Ovary (tissue), 9 donors: Measurements from ENCODE around the gene SPHK1. TPM values are rescaled to one million over a fixed set of nuclear protein-coding genes. Genes with fewer than 3 reads are reported as not detected.

Experiments used
- DNase-seq, 5 donors: peaks; one replicate each; pipeline ENCODE4 v3.0.0-alpha.2; 2019 to 2020
- H3K27ac ChIP-seq, 2 donors: fragments of 200-600 bp; one replicate each; pipeline versions ENCODE4 v1.5.1 to v1.8.0; 2019 to 2022
- H3K27me3 ChIP-seq: fragments of 200-600 bp; one replicate; pipeline ENCODE4 v1.8.0; 2022
- H3K36me3 ChIP-seq: fragments of 200-600 bp; sonication (generic); one replicate; pipeline ENCODE4 v1.5.1; 2019
- H3K4me1 ChIP-seq: one replicate; pipeline ENCODE4 v1.8.1; 2013; ENCODE audit warnings: mild to moderate bottlenecking, moderate library complexity; ENCODE audit not compliant: insufficient read depth
- H3K4me3 ChIP-seq: fragments of 200-600 bp; sonication (generic); one replicate; pipeline ENCODE4 v1.5.1; 2017
- H3K9me3 ChIP-seq, 2 donors: fragments of 200-600 bp in 1 of 2; sonication (generic) in 1 of 2; one replicate each; pipeline versions ENCODE4 v1.5.1 to v1.8.1; 2013 to 2019; ENCODE audit warnings: mild to moderate bottlenecking in 1 of 2, moderate library complexity in 1 of 2
- CTCF ChIP-seq, 3 donors: fragments of 450-650 bp in 2 of 3; fragments of 200-600 bp in 1 of 3; IDR thresholded peaks; one replicate each; pipeline versions ENCODE4 v1.5.1 to v1.8.0; 2016 to 2022; ENCODE audit warnings: antibody characterized with exemption in 3 of 3, mild to moderate bottlenecking in 1 of 3
- EP300 ChIP-seq: sonication (generic); formaldehyde crosslinking; IDR thresholded peaks from one replicate; pipeline ENCODE4 v1.6.1; 2017; ENCODE audit warnings: antibody characterized with exemption
- POLR2A ChIP-seq: fragments of 450-650 bp; IDR thresholded peaks from one replicate; pipeline ENCODE4 v1.6.1; 2017; ENCODE audit warnings: antibody characterized with exemption, mild to moderate bottlenecking, moderate library complexity
- WGBS, 3 donors: extraction: QIAGEN DNeasy Blood & Tissue Kit in 1 of 3; methylation state at CpG; one replicate each; pipeline versions ENCODE4 v1.1.5 to v1.1.7; 2013 to 2017; 5-methylcytosine and 5-hydroxymethylcytosine counted together
- intact Hi-C, 4 donors: fragments of 100-400 bp; cut with DNase I; formaldehyde crosslinking; loops; one replicate each; pipeline versions ENCODE4 v1.11.0 to v1.15.1; 2022 to 2023
- polyA plus RNA-seq, 2 donors: library from polyadenylated mRNA; stranded (reverse); fragments of 200-250 nt in 1 of 2; fragments of 350-450 nt in 1 of 2; fragmentation: Illumina TruSeq in 1 of 2; extraction: RNeasy Lipid Tissue Mini Kit (QIAGEN cat#74804) in 1 of 2; gene quantifications; one replicate each; pipeline ENCODE4 v1.2.3, GENCODE V29; 2013 to 2014
- total RNA-seq, 7 donors: library from RNA; depleted of rRNA in 2 of 7; stranded (reverse); fragments of >200 nt in 2 of 7; fragmentation: NEBNext Ultra II Directional in 3 of 7; extraction: Animal tissue kit (Norgen Biotek cat#: 25700) in 3 of 7; gene quantifications; one replicate each; pipeline versions ENCODE4 v1.1.0 to v1.2.4, GENCODE V29; 2016 to 2023
- donor health status: DM: no; HTN: no; CAD: no; lungs with moderate emphysema.
- donor health status: DM: no; HTN: no; CAD: no.
- donor health status: Bipolar disorder and iron deficiency.
- donor health status: DM: yes; HTN: yes; CAD: no.
- donor health status: DM: no; HTN: no; CAD: no.
- donor health status: DM: yes; HTN: yes; CAD: no.

Gene SPHK1
- total and polyA plus RNA-seq, 9 donors, result 0.80 to 9.2 (median 3.7) TPM

- H3K4me1 ChIP-seq, result peaks cover 10% of the 10 kb centered on the region
- no peak overlapping the region for H3K4me3 ChIP-seq
- WGBS, 3 donors, result 88 to 90% (median 90%) methylated on average over 16 of the region's 16 CpGs
- no peaks in the 10 kb centered on the region for H3K9me3 ChIP-seq
- TF ChIP-seq EP300 (no peak), POLR2A (no peak), CTCF (IDR thresholded peaks at IDR 0.05) (no peak)
- no peak overlapping the region for H3K27ac ChIP-seq
- DNase-seq, result no peak
- intact Hi-C loops, result no loop called here
- no peaks in the 10 kb centered on the region for H3K36me3 ChIP-seq
- no peaks in the 10 kb centered on the region for H3K27me3 ChIP-seq
Measured at GRCh38 chr17:76371656-76372628, 12.5 kb upstream of the SPHK1 start.

GRCh38 chr17:76376318-76377133 is 7.9 kb upstream of the SPHK1 start:
- Histone ChIP-seq H3K9me3 (no peaks in the 10 kb centered on the region), H3K4me1 (peaks cover 10% of the 10 kb centered on the region), H3K36me3 (no peaks in the 10 kb centered on the region), H3K4me3 (no peak overlapping the region), H3K27me3 (no peaks in the 10 kb centered on the region), H3K27ac (no peak overlapping the region)
- WGBS, 3 donors, result 32 to 55% (median 35%) methylated on average over 8 of the region's 8 CpGs
- intact Hi-C loops, result no loop called here
- TF ChIP-seq POLR2A (no peak), EP300 (no peak), CTCF (IDR thresholded peaks at IDR 0.05) (no peak)
- peak in 1 of 5 donors; percentile 43 for DNase-seq

- Histone ChIP-seq H3K9me3 (no peaks in the 10 kb centered on the region), H3K27me3 (no peaks in the 10 kb centered on the region), H3K4me3 (no peak overlapping the region), H3K27ac (no peak overlapping the region), H3K36me3 (no peaks in the 10 kb centered on the region), H3K4me1 (peaks cover 14% of the 10 kb centered on the region)
- TF ChIP-seq POLR2A, result no peak
- TF ChIP-seq EP300, result no peak
- TF ChIP-seq CTCF (IDR thresholded peaks at IDR 0.05), result no peak
- 91 to 94% (median 93%) methylated on average over 5 of the region's 5 CpGs for WGBS, 3 donors
- DNase-seq, result no peak
- intact Hi-C loops, result no loop called here
Measured at GRCh38 chr17:76378548-76379274, 5.7 kb upstream of the SPHK1 start.

- Histone ChIP-seq H3K27ac (no peak overlapping the region), H3K27me3 (no peaks in the 10 kb centered on the region), H3K36me3 (no peaks in the 10 kb centered on the region), H3K4me1 (peaks cover 14% of the 10 kb centered on the region), H3K9me3 (no peaks in the 10 kb centered on the region), H3K4me3 (no peak overlapping the region)
- 94 to 96% (median 95%) methylated on average over 11 of the region's 11 CpGs for WGBS, 3 donors
- TF ChIP-seq EP300 (no peak), POLR2A (no peak), CTCF (IDR thresholded peaks at IDR 0.05) (no peak)
- DNase-seq, result no peak
- intact Hi-C loops, result no loop called here
Measured at GRCh38 chr17:76379275-76379641, 5.2 kb upstream of the SPHK1 start.
